Colon (tissue), 2 donors: ENCODE data around the gene NELL1.

Experiments
- FAIRE-seq: peaks from 2 replicates; lab custom pipeline; 2012; peaks lifted over from hg19 to GRCh38; lab: Jason Lieb, UNC
- donor health status: control.
- donor health status: control.

Gene NELL1

GRCh38 chr11:21346361-21346760, 677.0 kb downstream of the NELL1 start:
- FAIRE-seq: peak; percentile 83

GRCh38 chr11:21350613-21351012, 681.2 kb downstream of the NELL1 start:
- FAIRE-seq: no peak

DNA sequence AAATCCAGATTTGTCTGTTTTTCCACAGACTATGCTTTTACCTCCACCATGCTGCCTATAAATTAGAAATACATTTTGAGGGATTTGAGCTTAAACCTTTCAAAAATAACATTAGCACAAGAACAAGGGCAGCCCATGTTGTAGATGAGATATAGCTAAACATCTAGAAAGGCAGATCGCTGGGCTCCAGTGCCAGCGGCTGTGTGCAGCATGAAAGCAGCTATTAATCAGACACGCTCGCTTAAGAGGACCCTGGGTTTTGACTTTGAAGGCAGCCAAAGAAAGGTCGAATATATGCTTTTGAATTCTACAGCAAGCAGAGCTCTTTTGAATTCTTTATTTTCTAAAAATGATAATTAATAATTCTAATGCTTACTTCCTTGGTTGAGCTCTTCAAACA, 684.0 kb downstream of the NELL1 start:
- no peak for FAIRE-seq

- no peak for FAIRE-seq
Observed at GRCh38 chr11:21364866-21365624, 695.7 kb downstream of the NELL1 start.

DNA sequence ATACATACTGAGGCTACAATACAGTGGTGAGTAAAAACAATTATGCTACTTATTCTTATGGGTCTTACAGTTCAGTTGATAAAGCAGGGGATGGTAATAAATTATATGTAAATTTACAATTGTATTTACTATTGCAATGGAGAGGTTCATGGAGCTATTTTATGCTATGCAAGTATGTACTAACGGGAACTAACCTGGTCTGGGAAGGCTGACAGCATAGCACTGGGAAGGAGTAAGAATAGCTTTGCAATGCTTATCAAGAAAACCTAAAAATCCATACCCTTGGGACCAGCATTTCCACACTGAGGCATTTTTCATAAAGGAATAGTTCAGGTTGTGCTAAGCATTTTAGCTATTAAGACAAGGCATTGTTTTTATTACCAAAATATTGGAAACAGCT, 700.6 kb downstream of the NELL1 start:
- no peak for FAIRE-seq

DNA sequence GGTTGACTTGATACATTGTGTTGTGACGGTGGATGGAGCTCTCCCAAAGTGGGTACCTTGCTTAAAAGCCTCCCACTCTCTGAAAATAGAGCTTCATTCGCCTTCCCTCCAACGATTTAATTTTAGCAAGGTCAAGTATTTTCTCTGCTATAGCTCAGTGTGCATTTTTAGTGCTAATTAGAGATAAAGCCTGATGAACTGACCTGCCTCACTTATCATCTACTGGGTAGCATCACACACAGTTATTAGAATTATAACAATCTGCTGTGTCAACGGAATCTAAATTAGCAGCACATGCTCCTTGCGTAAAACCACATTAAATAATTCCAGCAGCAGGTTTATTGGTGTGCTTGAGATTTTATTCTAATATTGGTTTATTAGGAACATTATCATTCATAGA, 701.7 kb downstream of the NELL1 start:
- FAIRE-seq: no peak

DNA sequence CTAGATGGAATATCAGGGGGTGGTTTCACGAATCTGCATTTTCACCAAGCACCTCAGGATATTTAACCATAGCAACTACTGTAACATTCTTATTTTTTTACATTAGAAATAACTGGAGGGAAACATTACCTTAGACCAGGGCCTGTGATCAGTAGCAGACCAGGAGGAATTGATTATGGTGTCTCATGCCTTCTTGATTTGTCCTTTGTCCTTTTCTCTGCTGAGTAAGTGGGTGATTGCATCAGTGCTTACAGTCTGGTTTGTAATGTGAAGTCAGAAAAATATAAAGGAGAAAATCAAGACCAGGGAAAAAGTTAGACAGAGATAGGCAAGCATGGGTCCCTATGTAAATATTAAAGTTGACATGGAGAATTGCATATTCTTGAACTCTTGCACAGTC, 703.3 kb downstream of the NELL1 start:
- no peak for FAIRE-seq

- no peak for FAIRE-seq
Observed at GRCh38 chr11:21374376-21374775, 705.0 kb downstream of the NELL1 start.

- no peak for FAIRE-seq
Observed at GRCh38 chr11:21385669-21386440, 716.5 kb downstream of the NELL1 start.

DNA sequence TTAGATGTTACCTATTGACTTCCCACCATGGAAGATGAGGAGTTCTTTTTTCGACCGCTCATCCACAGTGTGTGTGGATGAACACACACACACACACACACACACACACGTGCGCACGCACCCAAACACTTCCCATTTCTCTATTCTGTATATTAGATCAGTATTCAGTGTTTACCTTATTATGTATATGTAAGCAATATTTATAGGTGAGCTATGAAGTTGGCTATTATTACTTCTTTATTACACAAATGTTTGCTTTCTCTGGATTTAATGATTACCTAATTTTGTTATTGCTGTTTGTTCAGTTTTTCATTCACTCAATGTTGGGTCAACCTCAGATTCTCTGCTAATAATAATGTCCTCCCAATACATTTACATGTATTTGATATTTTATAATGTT, 721.0 kb downstream of the NELL1 start:
- no peak for FAIRE-seq

DNA sequence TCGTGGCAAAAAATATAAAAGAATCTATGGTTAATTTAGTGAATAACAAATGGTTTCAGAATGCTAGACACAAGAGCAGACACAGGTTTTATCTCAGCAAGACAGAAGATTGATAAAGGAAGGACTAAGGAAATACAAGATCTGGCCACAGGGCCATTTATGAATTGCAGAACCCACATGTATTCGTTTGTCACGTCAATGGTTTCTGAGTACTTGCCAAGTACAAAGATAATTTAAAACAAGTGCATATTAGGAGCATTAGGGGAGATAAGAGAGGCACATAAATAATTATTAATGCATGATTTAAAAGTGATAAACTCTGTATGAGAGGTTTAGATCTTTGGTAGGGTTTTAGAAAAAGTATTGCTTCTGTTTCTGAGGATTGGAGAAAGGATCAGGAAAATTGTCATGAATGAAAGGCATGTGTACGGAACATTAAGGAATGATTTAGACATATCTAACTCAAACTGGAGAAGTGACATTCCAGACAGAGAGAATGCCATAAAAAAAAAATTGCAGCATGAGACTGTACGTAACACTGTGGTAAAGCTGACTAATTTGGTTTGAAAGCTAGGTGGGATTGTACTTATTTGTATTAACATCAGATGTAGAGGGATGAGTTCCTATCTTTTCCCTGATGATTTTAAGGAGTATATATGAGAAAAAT, 727.1 kb downstream of the NELL1 start:
- no peak for FAIRE-seq

GRCh38 chr11:21398195-21398594, 728.8 kb downstream of the NELL1 start:
- FAIRE-seq: no peak

DNA sequence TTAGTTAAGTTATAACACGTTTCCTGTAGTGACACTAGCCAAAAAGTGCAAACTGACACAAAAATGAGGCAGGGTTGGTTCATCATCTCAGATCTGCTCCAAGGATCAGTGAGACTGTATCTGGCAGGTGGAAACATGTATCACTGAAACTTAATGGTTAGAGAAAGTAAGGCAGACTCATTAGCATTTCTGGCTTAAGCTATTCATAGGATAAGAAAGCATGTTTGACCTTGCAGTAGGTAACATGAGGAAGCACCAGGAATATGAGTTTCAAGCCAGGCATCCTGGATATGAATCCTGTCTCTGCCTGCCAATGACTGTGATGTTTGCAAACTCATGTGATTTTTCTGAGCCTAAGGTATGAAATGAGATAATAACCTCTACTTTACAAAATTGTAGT, 732.1 kb downstream of the NELL1 start:
- FAIRE-seq: no peak

DNA sequence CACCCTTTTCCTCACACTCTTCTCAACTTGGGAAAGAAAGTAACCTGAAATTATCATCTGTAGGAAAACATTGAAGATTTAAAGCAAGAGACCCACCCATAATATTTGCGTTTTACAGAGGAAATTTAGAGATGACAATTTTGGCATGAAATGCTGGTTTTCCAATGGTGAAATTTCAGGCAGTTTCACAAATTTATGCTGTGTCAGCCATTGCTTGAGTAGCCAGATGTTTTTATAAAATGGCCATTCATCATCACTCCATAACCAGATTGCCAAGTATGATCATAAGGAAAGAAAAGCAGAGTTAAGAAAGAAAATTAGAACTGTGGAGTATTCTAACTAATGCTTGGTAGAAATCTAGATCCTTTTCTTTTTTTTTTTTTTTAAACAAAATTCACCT, 732.9 kb downstream of the NELL1 start:
- FAIRE-seq: no peak

DNA sequence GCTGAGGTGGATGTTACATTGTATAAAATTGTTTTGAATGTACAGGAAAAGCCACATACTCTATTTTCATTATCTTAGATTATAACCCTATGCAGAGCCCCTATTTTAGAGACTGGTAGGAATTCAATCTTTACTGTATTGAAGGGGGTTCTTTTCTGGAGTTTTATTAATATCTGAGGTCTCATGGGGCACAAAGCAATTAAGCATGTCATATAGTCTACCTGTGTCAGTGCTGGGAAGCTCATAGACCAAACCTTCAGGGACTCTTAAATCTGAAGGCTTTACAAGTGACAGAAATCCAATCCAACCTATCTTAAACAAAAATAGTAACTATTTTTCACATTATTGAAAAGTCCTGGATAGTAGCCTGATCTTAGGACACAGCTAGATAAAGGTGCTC, 733.7 kb downstream of the NELL1 start:
- FAIRE-seq: no peak

DNA sequence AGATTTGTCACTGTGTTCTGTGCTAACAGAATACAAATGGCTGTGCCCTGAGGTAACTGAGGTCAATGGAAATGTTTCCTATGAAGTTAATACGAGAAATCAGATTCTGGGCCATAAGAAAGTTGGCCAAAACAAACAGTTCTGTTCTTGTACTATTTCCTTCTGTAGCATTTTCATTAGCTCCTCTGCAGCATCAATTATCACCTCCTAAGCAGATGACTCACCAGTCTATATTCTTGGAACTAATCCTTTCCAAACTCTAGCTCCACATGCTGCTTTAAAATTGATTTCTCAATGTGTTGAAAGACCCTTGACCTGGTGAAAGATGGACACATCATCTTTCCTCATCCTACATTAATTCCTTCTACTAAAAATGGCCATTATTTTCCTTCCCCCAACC, 736.0 kb downstream of the NELL1 start:
- no peak for FAIRE-seq

DNA sequence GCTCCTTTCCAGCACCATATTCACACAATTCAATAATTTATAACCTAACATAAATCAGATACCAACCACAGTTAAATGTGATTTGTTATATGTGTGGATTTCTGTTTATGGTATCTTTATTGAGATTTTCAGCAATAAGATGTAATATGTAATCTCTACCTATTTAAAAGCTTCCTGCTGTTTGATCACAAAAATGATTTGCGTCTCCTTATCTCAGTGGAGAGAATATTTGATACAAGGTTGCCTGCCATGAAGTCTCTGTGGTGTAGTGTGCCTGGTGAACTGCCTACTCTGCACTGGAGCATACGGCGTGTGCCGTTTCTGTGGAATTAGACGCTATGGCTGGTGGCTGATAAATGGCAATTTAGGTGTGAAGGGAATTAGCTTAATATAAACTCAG, 741.1 kb downstream of the NELL1 start:
- no peak for FAIRE-seq

GRCh38 chr11:21411104-21411503, 741.7 kb downstream of the NELL1 start:
- no peak for FAIRE-seq

GRCh38 chr11:21411597-21411996, 742.2 kb downstream of the NELL1 start:
- FAIRE-seq: no peak

DNA sequence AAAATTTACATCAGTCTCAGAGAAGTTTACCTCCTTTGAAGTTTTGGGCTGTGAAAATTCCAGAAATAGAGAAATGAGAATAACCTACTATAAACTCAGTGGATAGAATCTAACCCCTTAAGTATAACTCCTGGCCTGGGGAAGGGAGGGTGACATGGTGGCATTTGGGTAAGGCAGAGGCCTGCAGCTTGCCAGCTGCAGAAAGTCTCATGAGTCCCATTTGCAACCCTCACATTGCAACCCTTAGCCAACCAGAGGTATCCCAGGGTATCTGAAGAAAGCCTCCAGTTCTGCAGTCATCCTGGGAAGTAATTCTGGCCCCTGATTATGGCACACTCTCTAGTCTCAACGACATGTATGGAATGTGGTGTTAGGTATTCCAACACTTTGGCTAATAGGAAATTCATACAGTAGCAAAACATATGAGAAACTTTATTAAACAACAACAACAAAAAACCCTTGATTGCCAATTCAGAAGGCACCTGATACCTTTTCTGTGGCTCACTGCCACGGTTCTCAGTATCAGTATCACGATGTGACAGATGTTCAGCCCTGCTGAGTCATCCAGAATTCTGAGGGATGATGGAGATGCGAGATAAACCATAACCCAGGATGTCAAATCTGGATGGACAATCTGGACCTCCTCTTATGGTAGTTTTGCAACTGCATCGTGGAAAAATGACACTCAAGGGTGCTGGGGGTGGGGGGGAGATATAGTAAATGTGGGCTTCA, 743.4 kb downstream of the NELL1 start:
- no peak for FAIRE-seq

GRCh38 chr11:21414953-21415352, 745.6 kb downstream of the NELL1 start:
- FAIRE-seq: no peak

DNA sequence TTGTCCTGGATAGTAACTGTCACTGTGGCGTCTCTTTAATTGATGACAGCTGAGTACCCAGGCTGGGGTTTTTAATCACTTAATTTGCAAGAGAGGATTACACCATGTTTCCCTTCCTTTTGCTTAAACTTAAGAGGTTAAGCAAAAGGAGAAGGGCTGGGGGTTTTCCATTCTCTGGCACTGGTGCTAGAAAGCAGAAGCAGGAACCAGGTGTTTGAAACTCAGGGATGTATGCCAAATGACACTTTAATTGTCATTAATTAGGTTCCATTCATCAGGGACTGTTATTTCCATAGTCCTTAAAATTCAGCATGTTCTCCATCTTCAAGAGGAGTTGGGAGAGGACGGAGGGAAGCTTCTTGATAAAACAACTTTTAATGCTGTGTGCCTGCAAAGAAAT, 746.2 kb downstream of the NELL1 start:
- no peak for FAIRE-seq
